Bone marrow (tissue), 2 donors: Measurements from ENCODE around the gene FCRLB.
"Not testable (repeated sequence)": the region's sequence is repeated elsewhere in the genome, so short reads cannot be mapped to it uniquely, and the experiment has no call there.

Experiments
- DNase-seq, 2 donors: peaks; one replicate each; lab custom pipeline; 2025; lab: John Stamatoyannopoulos, UW

FCRLB gene

GRCh38 chr1:161720956-161721737 is at the start of gene FCRLB:
Gene FCRLB (plus strand): TSS chr1:161721544. CDS start chr1:161722673, 1,129 bp downstream.
- DNase-seq = no peak

GRCh38 chr1:161673437-161673836 is 47.9 kb upstream of the FCRLB start:
- not testable (repeated sequence) for DNase-seq

GRCh38 chr1:161674447-161674846 is 46.9 kb upstream of the FCRLB start:
- DNase-seq = not testable (repeated sequence)

GRCh38 chr1:161674908-161675307 is 46.4 kb upstream of the FCRLB start:
- DNase-seq = not testable (repeated sequence)

GRCh38 chr1:161676441-161676840 is 44.9 kb upstream of the FCRLB start:
- no peak for DNase-seq

- DNase-seq = no peak
Measured at GRCh38 chr1:161676958-161677689, 44.2 kb upstream of the FCRLB start.

GRCh38 chr1:161678500-161678899 is 42.8 kb upstream of the FCRLB start:
- no peak for DNase-seq

- DNase-seq = no peak
Measured at GRCh38 chr1:161681879-161682278, 39.5 kb upstream of the FCRLB start.

- no peak for DNase-seq
Measured at GRCh38 chr1:161688946-161689345, 32.4 kb upstream of the FCRLB start.

- no peak for DNase-seq
Measured at GRCh38 chr1:161691846-161692245, 29.5 kb upstream of the FCRLB start.

GRCh38 chr1:161693020-161693712 is 28.2 kb upstream of the FCRLB start:
- not testable (repeated sequence) for DNase-seq

GRCh38 chr1:161698302-161698701 is 23.0 kb upstream of the FCRLB start:
- not testable (repeated sequence) for DNase-seq

- DNase-seq = no peak
Measured at GRCh38 chr1:161702250-161702649, 19.1 kb upstream of the FCRLB start.

GRCh38 chr1:161705537-161705936 is 15.8 kb upstream of the FCRLB start:
- DNase-seq = no peak

GRCh38 chr1:161706113-161706481 is 15.2 kb upstream of the FCRLB start:
- DNase-seq = no peak

- DNase-seq = no peak
Measured at GRCh38 chr1:161706482-161707347, 14.6 kb upstream of the FCRLB start, which contains the start of gene FCRLA. Gene FCRLA (plus strand): TSS chr1:161707229. CDS start chr1:161707265, 36 bp downstream.

- DNase-seq = no peak
Measured at GRCh38 chr1:161707503-161707902, 13.8 kb upstream of the FCRLB start.

GRCh38 chr1:161709373-161709772 is 12.0 kb upstream of the FCRLB start:
- no peak for DNase-seq

GRCh38 chr1:161710560-161710959 is 10.8 kb upstream of the FCRLB start:
- DNase-seq = no peak

GRCh38 chr1:161718559-161719324 is 2.6 kb upstream of the FCRLB start:
- DNase-seq = no peak

GRCh38 chr1:161719325-161719611 is 2.1 kb upstream of the FCRLB start:
- no peak for DNase-seq
